ENCODE data around the gene EMILIN1.
A peak's percentile ranks its signal among the peaks of the same experiment; 100 is the strongest.

EMILIN1 gene

DNA sequence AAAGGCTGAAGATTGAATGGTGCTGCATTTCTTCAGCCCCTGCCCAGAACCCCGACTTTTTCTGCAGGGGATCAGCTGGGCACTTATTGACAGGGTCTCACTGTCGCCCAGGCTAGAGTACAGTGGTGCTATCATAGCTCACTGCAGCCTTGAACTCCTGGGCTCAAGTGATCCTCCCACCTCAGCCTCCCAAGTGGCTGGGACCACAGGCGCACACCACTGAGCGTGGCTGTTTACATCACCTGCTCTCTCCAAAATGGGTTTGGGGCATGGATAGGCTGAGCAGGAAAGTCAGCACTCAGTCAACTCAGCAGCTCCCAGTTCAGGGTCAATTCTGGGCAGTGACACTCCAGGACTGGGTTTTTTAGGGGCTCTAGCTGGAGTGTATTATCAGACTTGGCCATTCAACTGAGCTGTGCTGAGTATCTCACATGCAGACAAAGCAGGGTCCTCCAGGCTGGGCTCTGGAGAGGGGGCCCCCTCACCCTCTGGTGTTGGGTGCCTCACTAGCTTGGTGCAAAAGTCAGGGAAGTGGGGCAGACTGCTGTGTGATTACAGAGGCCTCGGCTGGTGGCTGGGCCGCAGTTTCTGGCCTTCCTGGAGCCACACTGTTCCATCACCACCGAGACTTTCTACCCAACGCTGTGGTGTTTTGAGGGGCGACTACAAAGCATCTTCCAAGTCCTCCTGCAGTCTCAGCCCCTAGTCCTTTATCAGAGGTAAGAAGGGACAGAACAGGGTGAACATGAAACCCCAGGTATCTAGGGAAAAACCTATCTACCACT lies 49.7 kb downstream of the EMILIN1 start:
- DNase-seq, result no peak

DNA sequence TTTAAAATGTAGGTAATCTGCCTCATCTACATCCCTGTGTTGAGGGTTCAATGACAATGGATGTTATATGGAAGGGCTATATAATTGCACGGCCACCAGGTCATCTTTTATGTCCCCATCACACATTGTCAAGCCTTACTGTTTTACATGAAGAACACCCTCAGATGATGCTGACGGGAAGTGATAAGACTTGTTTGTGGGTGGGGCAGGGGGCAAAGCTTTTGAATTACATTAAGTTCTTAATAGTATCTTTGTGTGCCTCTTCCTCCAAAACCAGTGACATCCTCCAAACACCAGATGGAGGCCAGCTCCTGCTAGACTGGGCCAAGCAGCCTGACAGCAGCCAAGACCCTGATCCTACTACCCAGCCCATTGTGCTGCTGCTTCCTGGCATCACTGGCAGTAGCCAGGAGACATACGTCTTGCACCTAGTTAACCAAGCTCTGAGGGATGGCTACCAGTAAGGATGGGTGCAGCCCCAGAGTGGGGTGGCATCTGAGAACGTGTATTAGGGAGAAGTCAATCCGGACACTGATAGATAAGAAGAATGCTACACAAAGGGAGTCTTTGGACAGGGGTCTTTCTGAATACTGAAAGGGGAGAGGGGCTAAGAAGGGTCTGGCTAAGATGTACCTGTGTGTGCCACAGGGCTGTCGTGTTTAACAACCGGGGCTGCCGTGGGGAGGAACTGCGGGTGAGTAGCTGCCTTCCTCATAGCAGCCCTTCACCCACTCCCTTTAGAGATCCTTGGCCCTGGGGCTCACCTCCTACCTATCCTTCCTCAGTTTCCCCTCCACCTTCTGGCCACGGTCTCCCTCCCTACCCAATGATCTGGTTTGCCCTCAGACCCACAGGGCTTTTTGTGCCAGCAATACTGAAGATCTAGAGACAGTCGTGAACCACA lies 50.5 kb downstream of the EMILIN1 start:
- DNase-seq, result no peak

DNA sequence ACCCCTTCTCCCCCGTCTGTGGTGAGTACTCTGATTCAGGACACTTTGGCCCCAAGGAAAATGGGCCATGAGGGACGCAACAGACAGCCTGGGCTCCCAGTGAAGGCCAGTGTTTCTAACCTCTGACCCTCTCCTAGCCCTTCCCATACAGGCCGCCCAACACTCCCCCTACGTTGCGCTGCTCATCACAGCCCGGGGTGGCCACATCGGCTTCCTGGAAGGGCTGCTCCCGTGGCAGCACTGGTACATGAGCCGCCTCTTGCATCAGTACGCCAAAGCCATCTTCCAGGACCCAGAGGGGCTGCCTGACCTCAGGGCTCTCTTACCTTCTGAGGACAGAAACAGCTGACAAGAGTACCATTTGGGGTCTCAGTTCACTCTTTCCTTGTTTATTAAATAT lies 52.0 kb downstream of the EMILIN1 start:
- no peak for DNase-seq

DNA sequence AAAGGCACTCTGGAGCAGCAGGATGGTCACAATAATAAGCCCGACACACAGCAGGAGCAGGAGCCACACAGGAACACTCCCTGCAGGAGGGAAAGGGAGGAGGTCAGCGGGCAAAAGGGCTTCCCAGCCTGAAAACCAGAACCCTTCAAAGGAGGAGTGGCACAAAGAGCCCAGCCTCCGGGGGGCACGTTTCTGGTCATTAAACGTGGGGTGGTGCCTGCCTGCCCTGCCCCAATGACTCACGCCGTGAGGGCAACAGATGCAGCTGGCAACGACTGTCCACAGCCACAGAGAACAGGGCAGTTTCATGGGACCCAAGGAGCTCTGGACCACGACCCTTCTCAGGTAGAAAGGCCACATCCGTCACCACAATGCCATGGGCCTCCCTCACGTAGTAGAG lies 53.0 kb downstream of the EMILIN1 start:
- no peak for DNase-seq

DNA sequence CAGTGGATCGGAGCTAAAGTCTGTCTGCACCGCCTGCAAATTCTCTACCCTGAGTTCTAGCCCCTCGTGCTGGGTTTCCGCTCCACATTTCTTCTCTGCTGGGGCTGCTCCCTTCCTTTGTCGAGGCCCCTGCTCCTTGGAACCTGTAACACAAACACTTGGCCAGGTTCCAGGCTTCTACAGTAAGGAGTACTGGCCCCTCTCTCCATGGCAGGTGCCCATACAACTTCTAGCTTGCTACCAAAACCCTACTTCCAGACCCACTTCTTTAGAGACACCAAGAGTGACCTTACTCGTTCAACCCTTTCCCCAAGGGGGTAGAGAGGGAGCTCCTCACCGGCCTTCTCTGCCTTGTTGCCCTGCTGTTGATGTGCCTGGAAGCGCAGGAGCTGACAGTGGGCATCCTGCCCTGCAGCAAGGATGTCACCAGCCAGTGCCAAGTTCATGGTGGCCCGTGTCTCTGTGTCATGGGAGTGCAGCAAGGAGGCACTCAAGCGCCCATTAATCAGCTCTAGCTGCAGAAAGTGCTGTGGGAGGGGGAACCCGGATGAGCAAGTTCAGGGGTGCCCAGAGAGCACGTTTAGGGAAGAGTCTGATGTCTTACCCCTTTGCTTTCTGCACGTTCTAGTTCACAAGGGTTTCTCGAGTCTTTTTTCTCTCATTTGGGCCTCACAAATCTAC lies 54.9 kb downstream of the EMILIN1 start:
- DNase-seq, result no peak

- DNase-seq, result peak; percentile 94
Measured at GRCh38 chr2:27133905-27134780, 55.7 kb downstream of the EMILIN1 start, which contains the start of gene PREB. PREB (minus strand) TSS chr2:27134636; CDS start chr2:27134421, 215 bp downstream.

DNA sequence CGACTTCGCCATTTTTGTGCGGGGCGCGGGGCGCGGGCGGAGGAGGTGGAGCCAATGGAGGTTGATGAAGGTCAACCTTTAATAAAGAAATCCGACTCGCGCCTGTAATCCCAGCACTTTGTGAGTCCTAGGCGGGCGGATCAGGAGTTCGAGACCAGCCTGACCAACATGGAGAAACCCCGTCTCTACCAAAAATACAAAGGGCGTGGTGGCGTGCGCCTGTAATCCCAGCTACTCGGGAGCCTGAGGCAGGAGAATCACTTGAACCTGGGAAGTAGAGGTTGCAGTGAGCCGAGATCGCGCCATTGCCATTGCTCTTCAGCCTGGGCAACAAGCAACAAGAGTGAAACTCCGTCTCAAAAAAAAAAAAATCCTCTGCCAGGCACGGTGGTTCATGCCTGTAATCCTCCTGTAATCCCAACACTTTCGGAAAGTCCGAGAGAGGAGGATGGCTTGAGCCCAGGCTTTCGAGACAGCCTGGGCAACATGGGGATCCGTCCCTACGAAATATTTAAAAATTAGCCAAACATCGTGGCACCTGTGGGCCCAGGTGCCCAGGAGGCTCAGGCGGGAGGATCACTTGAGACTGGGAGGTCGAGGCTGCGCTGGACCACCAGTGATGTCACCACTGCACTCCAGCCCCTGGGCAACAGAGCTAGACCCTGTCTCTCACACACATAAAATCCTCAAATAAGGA lies 56.5 kb downstream of the EMILIN1 start:
- DNase-seq, result no peak

- no peak for DNase-seq
Measured at GRCh38 chr2:27135478-27135955, 57.1 kb downstream of the EMILIN1 start.

Data from EL (cell line).